ENCODE results near the gene KCNAB3.

Gene KCNAB3

GRCh38 chr17:7894866-7895265 lies 34.8 kb downstream of the KCNAB3 start:
- no peak for DNase-seq

- no peak for DNase-seq
Measured at GRCh38 chr17:7894226-7894625, 35.4 kb downstream of the KCNAB3 start.

GRCh38 chr17:7893187-7893880 lies 36.3 kb downstream of the KCNAB3 start:
- no peak for DNase-seq

GRCh38 chr17:7889166-7889955 lies 40.3 kb downstream of the KCNAB3 start:
- DNase-seq, result peak; percentile 25

GRCh38 chr17:7888184-7888920 lies 41.3 kb downstream of the KCNAB3 start, which contains the start of gene CHD3:
CHD3 (plus strand) TSS chr17:7888789; CDS start chr17:7889001, 212 bp downstream.
- peak; percentile 58 for DNase-seq

- DNase-seq, result peak; percentile 94
Measured at GRCh38 chr17:7887482-7888183, 42.0 kb downstream of the KCNAB3 start.

GRCh38 chr17:7887038-7887481 lies 42.6 kb downstream of the KCNAB3 start:
- no peak for DNase-seq

- DNase-seq, result peak; percentile 58
Measured at GRCh38 chr17:7886227-7887037, 43.2 kb downstream of the KCNAB3 start.

- peak; percentile 47 for DNase-seq
Measured at GRCh38 chr17:7885367-7886226, 44.1 kb downstream of the KCNAB3 start.

GRCh38 chr17:7884581-7885366 lies 44.9 kb downstream of the KCNAB3 start:
- DNase-seq, result peak; percentile 29

- peak; percentile 22 for DNase-seq
Measured at GRCh38 chr17:7883781-7884386, 45.8 kb downstream of the KCNAB3 start.

- no peak for DNase-seq
Measured at GRCh38 chr17:7882629-7883028, 47.0 kb downstream of the KCNAB3 start.

- DNase-seq, result no peak
Measured at GRCh38 chr17:7882068-7882467, 47.6 kb downstream of the KCNAB3 start.

- DNase-seq, result no peak
Measured at GRCh38 chr17:7881276-7882054, 48.2 kb downstream of the KCNAB3 start.

- DNase-seq, result no peak
Measured at GRCh38 chr17:7880076-7880868, 49.4 kb downstream of the KCNAB3 start.

- no peak for DNase-seq
Measured at GRCh38 chr17:7878234-7878633, 51.4 kb downstream of the KCNAB3 start.

GRCh38 chr17:7875804-7876370 lies 53.8 kb downstream of the KCNAB3 start:
- DNase-seq, result no peak
